Fibroblast of peridontal ligament (primary cell): ENCODE data around the gene ZNF770.
"Not testable (repeated sequence)": the region's sequence is repeated elsewhere in the genome, so short reads cannot be mapped to it uniquely, and the experiment has no call there.

Experiments
- DNase-seq: peaks from one replicate; pipeline ENCODE4 v3.0.0-alpha.2; 2010; ENCODE audit errors: extremely low read depth

Gene ZNF770

GRCh38 chr15:34976743-34977142 lies 11.3 kb downstream of the ZNF770 start:
- DNase-seq: no peak

DNA sequence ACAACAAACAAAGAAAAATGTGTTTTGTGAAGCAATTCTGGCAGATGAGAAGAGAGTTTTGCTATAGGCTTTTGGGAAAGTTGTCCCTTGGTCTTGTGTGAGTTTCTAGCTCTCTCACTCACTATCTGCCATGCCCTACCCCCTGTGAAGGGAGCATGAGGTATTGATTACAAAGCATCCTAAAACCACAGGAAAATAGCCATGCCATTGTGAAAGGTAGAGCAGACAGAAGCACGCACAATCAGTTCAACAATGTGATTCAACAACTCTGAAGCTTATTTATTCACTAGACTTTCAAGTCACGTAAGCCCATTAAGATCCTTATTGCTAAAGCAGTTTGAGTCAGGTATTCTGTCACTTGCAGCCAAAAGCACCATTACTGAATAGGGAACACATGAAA lies 12.0 kb downstream of the ZNF770 start:
- no peak for DNase-seq

DNA sequence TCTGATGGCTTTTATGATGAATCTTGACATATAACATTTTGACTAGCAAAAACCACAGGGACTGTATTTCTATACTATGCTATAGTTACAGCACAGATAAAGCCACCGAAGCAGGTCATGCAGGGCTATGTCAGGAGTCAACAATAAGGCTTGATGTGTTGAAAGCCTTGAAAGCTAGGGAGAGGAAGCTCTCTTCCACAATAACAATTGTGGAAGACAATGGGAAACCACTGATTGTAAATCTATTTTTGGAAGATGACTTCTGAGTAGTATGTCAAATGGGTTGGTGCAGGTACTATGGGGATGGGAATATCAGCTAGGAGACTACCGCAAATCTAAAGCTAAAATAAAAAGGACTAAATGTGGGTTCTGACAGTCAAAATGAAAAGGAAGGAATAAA lies 14.6 kb downstream of the ZNF770 start:
- no peak for DNase-seq

DNA sequence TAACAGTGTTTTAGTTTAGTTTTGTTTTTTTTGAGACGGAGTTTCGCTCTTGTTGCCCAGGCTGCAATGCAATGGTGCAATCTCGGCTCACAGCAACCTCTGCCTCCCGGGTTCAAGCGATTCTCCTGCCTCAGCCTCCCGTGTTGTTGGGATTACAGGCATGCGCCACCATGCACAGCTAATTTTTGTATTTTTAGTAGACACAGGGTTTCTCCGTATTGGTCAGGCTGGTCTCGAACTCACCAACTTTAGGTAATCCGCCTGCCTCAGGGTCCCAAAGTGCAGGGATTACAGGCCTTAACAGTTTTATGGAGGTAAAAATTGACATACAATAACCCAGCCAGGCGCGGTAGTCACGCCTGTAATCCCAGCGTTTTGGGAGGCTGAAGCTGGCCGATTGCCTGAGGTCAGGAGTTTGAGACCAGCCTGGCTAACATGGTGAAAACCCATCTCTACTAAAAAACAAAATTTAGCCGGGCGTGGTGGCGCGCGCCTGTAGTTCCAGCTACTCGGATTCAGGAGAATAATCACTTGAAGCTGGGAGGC lies 17.9 kb downstream of the ZNF770 start:
- not testable (repeated sequence) for DNase-seq

GRCh38 chr15:34969340-34970097 lies 18.6 kb downstream of the ZNF770 start, which contains the start of gene AQR:
AQR (minus strand) TSS chr15:34969742; CDS start chr15:34969613, 129 bp downstream.
- peak; percentile 99 for DNase-seq

DNA sequence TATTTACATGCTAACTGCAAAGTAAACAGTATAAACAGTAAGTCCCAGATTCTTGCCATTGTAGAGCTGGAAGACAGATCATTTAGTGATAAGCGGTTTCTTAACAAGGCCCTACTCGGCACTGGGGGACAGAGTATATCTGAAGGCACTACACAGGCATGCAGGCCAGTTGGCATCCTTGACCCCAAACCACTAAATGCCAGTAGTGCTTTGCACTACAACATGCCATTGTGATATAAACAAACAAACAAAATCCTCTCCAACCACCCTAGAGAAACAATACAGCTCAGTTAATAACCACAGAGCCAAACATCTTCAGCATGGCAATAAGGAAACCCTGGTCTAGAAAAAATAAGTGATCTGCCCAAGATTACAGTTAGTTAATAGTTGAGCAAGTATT lies 23.8 kb downstream of the ZNF770 start:
- no peak for DNase-seq

GRCh38 chr15:34953851-34954250 lies 34.2 kb downstream of the ZNF770 start:
- DNase-seq: no peak

DNA sequence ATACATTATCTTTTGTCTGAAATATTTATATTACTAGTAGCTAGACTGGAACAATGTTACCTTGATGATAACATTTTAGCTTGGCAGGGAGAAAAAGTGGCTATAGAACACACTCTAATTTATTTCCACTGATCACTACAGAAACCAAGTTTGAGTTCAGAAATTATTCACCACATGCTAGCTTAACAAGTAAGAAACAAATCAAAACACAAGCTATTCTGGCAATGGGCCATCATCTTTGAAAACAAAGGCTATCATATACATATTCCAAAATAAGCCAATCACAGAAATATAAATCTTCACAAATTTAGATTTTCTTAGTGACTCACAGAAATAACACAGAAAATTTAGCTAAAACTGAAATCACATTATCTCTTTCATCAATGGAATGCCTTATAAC lies 35.6 kb downstream of the ZNF770 start:
- DNase-seq: peak; percentile 22

DNA sequence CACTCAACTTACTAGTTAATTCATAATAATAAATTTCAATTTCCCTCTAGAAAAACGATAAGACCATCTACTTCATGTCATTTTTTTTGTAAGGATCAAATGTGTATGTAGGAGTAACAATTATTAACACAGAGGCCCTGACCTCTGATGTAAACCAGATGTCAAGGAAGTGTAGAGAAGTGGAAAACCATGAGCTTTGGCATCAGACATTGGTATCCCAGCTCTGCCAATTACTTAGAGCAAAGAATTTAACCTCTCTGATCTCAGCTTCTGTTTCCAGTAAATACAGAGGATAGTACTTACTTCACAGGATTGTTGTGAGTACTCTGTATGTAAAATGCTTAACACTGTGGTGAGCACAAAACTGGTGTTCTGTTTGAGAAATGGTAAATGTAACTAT lies 36.1 kb downstream of the ZNF770 start:
- DNase-seq: peak; percentile 87

- no peak for DNase-seq
These were observed 43.2 kb downstream of the ZNF770 start for GRCh38 chr15:34944936-34945335.

DNA sequence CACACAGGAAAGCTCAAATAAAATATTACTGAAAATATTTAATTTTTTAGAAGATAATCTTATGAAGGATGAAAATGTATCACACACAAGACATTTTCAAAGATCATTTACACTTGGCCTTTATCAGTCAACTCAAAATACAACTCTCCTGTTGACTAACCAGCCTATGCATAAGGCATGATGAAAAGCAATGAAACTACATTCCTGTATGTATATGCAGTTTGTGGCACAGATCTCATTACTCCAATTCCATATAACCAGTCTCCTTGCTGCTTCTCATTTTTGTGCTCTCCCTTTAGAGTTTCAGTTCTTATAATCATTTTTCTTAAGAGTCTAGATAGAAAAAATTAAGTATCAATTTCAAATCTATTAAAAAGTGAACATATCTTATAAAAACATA lies 44.4 kb downstream of the ZNF770 start:
- no peak for DNase-seq

DNA sequence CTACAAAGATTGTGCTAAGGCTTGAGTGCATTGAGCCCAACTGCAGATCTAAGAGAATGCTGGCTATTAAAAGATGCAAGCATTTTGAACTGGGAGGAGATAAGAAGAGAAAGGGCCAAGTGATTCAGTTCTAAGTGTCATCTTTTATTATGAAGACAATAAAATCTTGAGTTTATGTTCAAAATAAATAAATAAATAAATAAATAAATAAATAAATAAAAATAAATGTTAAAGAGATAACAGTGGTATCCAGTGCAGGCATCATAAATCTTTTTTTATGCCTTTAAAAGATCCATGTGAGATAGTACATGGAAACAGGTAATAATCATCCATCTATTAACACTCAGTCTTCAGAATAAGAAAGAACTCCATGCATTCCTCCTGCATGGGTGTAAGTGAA lies 44.8 kb downstream of the ZNF770 start:
- not testable (repeated sequence) for DNase-seq

DNA sequence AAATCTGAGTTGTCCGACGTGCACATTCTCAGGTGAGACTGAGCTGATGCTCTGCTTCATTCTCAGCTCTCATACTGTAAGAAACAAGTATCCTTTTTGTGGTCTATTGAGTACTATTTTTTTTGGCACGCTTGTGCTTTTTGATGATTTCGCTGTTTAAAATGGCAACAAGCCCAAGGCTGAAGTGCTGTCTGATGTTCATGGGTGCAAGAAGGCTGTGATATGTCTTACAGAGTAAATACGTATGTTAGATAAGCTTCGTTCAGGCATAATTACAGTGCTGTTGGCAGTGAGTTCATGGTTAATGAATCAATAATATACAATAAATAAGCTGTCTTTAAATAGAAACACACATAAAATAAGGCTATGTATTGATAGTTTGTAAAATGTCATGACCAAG lies 45.7 kb downstream of the ZNF770 start:
- DNase-seq: no peak

DNA sequence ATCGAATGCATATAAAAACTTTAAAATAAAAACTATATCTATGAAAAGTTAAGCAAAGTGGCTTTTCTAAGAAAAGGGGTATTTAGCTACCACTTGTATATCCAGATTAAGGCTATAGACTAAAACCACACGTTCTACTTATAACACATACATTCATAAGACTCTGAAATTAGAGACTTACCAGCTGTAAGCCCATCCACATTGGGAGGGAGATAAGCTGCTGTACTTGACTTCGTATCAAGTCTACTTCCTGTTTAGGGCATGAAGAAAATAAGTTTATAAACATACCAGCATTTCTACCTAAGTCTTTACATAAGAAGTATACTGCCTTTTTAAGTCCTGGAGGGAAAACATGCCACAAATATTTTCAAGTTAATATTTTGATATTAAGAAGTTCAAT lies 46.3 kb downstream of the ZNF770 start:
- no peak for DNase-seq

DNA sequence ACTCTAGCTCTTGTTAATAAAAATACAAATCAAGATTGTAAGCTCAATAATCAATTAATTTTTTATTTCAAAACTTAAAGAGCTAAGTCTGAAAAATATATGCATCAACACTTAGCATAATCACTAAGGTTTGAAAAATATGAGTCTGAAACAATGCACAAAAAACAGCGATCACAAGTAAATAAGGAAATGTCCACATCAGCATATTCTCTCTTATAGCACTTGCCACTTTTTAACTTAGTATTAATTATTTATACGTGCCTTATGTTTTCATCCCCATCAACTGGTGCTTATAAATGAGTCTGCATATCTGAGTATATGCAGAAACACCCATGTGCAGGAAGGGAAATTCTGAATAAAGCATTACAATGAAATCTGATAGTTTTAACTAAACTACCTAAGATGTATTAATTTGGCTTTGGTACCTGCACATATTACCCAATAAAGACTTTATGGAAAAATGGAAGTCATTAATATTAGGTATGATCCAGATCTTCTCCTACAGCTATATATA lies 46.8 kb downstream of the ZNF770 start:
- no peak for DNase-seq

- DNase-seq: no peak
These were observed 54.6 kb downstream of the ZNF770 start for GRCh38 chr15:34933432-34933975.

DNA sequence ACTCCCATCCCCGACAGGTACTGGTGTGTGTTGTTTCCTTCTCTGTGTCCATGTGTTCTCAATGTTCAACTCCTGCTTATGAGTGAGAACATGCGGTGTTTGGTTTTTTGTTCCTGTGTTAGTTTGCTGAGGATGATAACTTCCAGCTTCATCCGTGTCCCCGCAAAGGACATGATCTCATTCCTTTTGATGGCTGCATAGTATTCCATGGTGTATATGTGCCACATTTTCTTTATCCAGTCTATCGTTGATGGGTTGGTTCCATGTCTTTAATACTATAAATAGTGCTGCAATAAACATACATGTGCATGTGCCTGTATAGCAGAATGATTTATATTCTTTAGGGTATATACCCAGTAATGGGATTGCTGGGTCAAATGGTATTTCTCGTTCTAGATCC lies 59.7 kb downstream of the ZNF770 start:
- DNase-seq: not testable (repeated sequence)
